ENCODE measurements around the gene BRMS1L. TPM values are rescaled to one million over a fixed set of nuclear protein-coding genes. Genes with fewer than 3 reads are reported as not detected.
"Not testable (repeated sequence)": the region's sequence is repeated elsewhere in the genome, so short reads cannot be mapped to it uniquely, and the experiment has no call there.

Gene BRMS1L
- total and polyA plus RNA-seq, 9 of the 15 experiments (the other 6 are each of a cell fraction or from before 2014, with no cell fraction given) = 1.2 to 4.7 (median 3.3) TPM

DNA sequence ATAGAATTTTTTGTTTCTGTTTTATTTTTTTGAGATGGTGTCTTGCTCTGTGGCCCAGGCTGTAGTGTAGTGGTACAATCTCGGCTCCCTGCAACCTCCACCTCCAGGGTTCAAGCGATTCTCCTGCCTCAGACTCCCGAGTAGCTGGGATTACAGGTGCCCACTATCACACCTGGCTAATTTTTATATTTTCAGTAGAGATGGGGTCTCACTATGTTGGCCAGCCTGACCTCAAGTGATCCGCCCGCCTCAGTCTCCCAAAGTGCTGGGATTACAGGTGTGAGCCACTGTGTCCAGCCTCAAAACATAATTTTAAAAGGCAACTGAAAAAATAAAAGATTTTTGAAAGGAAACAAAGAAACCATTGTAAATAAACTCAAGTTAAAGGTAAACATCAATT is 48.6 kb upstream of the BRMS1L start:
- H4K20me1 ChIP-seq (replicated peaks; ENCODE audit: control insufficient read depth, insufficient read depth, low read length); H3K9me3 ChIP-seq (replicated peaks; ENCODE audit: control insufficient read depth, insufficient read depth, low read depth, low read length); FAIRE-seq; H3K9me1 ChIP-seq (ENCODE audit: control insufficient read depth, insufficient read depth, low read length); H3K4me2 ChIP-seq (ENCODE audit: insufficient read depth, low read length); H3K4me3 ChIP-seq; H3K27ac ChIP-seq (ENCODE audit: extremely low read depth, low read depth, low read length); H3K4me1 ChIP-seq (replicated peaks in 1 of 2; ENCODE audit: control insufficient read depth in 2 of 2, insufficient read depth in 2 of 2, low read length in 2 of 2); H2AFZ ChIP-seq (ENCODE audit: low read depth, low read length); H3K27me3 ChIP-seq (ENCODE audit: control insufficient read depth in 2 of 2, insufficient read depth in 2 of 2, low read length in 2 of 2); in situ Hi-C loops (cut with MboI); DNase-seq (ENCODE audit: extremely low read depth in 1 of 4, low spot score in 3 of 4); POLR2A ChIA-PET; H3K79me2 ChIP-seq (ENCODE audit: control insufficient read depth, insufficient read depth, low read length); CTCF ChIA-PET (ENCODE audit: low intra/inter-chr PET ratio); ATAC-seq; H3K36me3 ChIP-seq (ENCODE audit: control insufficient read depth, insufficient read depth, low read length); intact Hi-C loops (cut with micrococcal nuclease); H3K9ac ChIP-seq (ENCODE audit: insufficient read depth in 1 of 2, low read depth in 2 of 2, low read length in 2 of 2); BruUV-seq (replicated peaks): not testable (repeated sequence)
- peak; percentile 36; the same call in 1 of the 2 replicates for TF ChIP-seq ZNF121 (CRISPR knock-in tag; conservative IDR thresholded peaks at IDR 0.05)
- WGBS (ENCODE audit: insufficient coverage, low coverage, missing lambda C conversion rate) = 55% methylated on average over 5 of the region's 5 CpGs

DNA sequence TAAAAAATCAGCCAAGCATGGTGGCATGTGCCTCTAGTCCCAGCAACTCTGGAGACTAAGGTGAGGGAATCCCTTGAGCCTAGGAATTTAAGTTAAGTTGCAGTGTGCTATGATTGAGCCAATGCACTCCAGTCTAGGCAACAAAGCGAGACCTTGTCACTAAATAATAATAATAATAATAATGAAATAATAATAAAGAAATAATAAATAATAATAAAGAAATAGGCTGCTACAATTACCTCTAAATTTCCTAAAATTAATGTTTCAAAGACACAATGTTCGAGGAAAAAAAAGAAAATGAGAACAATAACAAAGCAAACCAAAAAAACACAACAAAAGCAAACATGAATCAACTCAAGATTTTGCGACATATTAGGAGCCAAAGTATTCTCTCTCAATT is 46.8 kb upstream of the BRMS1L start:
- Histone ChIP-seq H3K27me3 (ENCODE audit: control insufficient read depth in 2 of 2, insufficient read depth in 2 of 2, low read length in 2 of 2) (no peaks in the 10 kb centered on the region), H4K20me1 (replicated peaks; ENCODE audit: control insufficient read depth, insufficient read depth, low read length) (no peaks in the 10 kb centered on the region), H3K27ac (ENCODE audit: extremely low read depth, low read depth, low read length) (no peak overlapping the region), H3K9me1 (ENCODE audit: control insufficient read depth, insufficient read depth, low read length) (no peaks in the 10 kb centered on the region), H3K4me2 (ENCODE audit: insufficient read depth, low read length) (no peak overlapping the region), H3K36me3 (ENCODE audit: control insufficient read depth, insufficient read depth, low read length) (no peaks in the 10 kb centered on the region), H2AFZ (ENCODE audit: low read depth, low read length) (no peak overlapping the region), H3K9ac (ENCODE audit: insufficient read depth in 1 of 2, low read depth in 2 of 2, low read length in 2 of 2) (no peak overlapping the region), H3K4me1 (replicated peaks in 1 of 2; ENCODE audit: control insufficient read depth in 2 of 2, insufficient read depth in 2 of 2, low read length in 2 of 2) (no peaks in the 10 kb centered on the region), H3K79me2 (ENCODE audit: control insufficient read depth, insufficient read depth, low read length) (no peaks in the 10 kb centered on the region), H3K9me3 (replicated peaks; ENCODE audit: control insufficient read depth, insufficient read depth, low read depth, low read length) (no peaks in the 10 kb centered on the region), H3K4me3 (no peak overlapping the region)
- POLR2A ChIA-PET = no interaction called here
- FAIRE-seq = no peak
- intact Hi-C loops (cut with micrococcal nuclease) = no loop called here
- no peak for ATAC-seq
- BruUV-seq (replicated peaks) = no TSS peak
- DNase-seq (ENCODE audit: extremely low read depth in 1 of 4, low spot score in 3 of 4) = no peak
- CTCF ChIA-PET (ENCODE audit: low intra/inter-chr PET ratio) = no interaction called here
- in situ Hi-C loops (cut with MboI) = no loop called here
- no peak for TF ChIP-seq POU5F1 (IDR thresholded peaks at IDR 0.05; ENCODE audit: borderline replicate concordance, low read depth, low read length, partially characterized antibody)
- no peak for TF ChIP-seq WHSC1 (IDR thresholded peaks at IDR 0.05; ENCODE audit: low read length)
- TF ChIP-seq GATAD2B (IDR thresholded peaks at IDR 0.05; ENCODE audit: borderline replicate concordance) = no peak
- no peak for TF ChIP-seq ETS2 (tag; IDR thresholded peaks at IDR 0.05; ENCODE audit: borderline replicate concordance, poor library complexity, severe bottlenecking)
- TF ChIP-seq ETV1 (tag; conservative IDR thresholded peaks at IDR 0.05; ENCODE audit: low read depth) = no peak
- TF ChIP-seq PHTF2 (CRISPR knock-in tag; IDR thresholded peaks at IDR 0.05) = no peak
- no peak for TF ChIP-seq ZNF699 (CRISPR knock-in tag; IDR thresholded peaks at IDR 0.05; ENCODE audit: insufficient replicate concordance)
- no peak for TF ChIP-seq NR3C1 (CRISPR knock-in tag; IDR thresholded peaks at IDR 0.05)
- no peak for TF ChIP-seq CBFA2T2 (conservative IDR thresholded peaks at IDR 0.05)
- TF ChIP-seq ZNF449 (CRISPR knock-in tag; IDR thresholded peaks at IDR 0.05) = no peak
- TF ChIP-seq DMBX1 (CRISPR knock-in tag; IDR thresholded peaks at IDR 0.05; ENCODE audit: borderline replicate concordance) = no peak
- 54% methylated on average over 3 of the region's 3 CpGs for WGBS (ENCODE audit: insufficient coverage, low coverage, missing lambda C conversion rate)

Data from K562 (cell line).